ENCODE data around the gene HS6ST1. TPM values are rescaled to one million over a fixed set of nuclear protein-coding genes. Genes with fewer than 3 reads are reported as not detected.

Gene HS6ST1
- total and polyA plus RNA-seq, 2 of the 4 experiments (the other 2 are of a cell fraction): 29.9 to 36.9 TPM

DNA sequence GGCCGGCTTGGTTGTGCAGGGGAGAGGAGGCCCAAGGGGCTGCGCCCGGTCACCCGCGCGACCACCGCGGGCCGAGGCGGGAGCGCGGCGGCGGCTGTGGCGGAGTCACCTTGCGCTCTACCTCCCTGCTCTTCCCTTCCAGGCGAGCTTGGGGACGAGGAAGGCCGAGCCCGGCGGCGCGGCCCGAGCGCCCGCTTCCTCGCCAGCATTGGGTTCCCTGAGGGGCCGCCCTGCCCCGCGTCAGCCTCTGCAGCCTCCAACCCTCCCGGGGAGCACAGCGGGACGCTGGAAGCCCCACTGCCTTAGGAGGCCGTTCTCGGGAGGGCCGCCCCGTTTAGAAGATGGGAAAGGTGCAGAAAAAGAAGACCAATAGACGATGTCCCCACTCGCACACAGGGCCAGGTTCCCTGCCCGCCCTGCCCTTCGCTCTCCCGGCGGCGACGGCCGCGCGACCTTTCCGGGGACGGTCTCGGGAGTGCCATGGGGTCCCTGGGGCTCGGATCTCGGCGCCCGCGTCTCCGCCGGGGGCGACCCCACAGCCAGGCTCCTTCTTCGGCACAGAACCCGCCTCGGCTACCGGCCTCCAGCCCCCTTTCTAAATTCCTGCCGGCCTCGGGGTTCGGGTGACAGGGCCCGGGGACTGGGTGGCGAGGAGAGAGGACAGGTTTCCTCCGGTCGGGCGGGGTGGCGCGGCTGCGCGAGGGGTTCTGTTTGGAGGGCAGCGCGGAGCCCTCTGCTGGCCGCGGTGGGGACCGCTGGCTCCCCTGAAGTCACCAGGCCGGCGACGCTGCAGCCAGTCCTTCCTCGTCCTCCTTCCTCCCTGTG, 85.5 kb downstream of the HS6ST1 start:
- Histone ChIP-seq H2AFZ (replicated peaks; ENCODE audit: low read length, poor library complexity) (peak overlapping the region; percentile 97), H4K20me1 (ENCODE audit: insufficient read depth, low read length) (peaks cover 3% of the 10 kb centered on the region), H3K9ac (ENCODE audit: low read depth, low read length) (peak overlapping the region; percentile 61), H2AK9ac (replicated peaks; ENCODE audit: low read depth, low read length, poor library complexity) (peak overlapping the region; percentile 92), H3K9me1 (ENCODE audit: insufficient read depth, low read length) (peaks cover 12% of the 10 kb centered on the region), H2BK5ac (ENCODE audit: low read depth, low read length, poor library complexity, severe bottlenecking) (no peak overlapping the region), H4K91ac (ENCODE audit: insufficient read depth, low read depth, low read length) (peak overlapping the region; percentile 56), H3K79me1 (ENCODE audit: low read depth in 1 of 2, low read length in 2 of 2) (no peaks in the 10 kb centered on the region), H3K9me3 (ENCODE audit: control insufficient read depth, insufficient read depth, low read length) (no peaks in the 10 kb centered on the region), H3K4me2 (ENCODE audit: low read depth, low read length) (peak overlapping the region; percentile 89), H3K4me1 (ENCODE audit: control insufficient read depth, insufficient read depth, low read length) (peaks cover 15% of the 10 kb centered on the region), H3K23ac (ENCODE audit: low read depth, low read length) (peak overlapping the region; percentile 90), H4K5ac (ENCODE audit: low read depth, low read length) (0 out of 2 replicates have a peak overlapping the region, but pooled peaks have one; percentile 9), H3K14ac (replicated peaks; ENCODE audit: low read depth, low read length) (peak overlapping the region; percentile 74; the same call in 1 of the 2 replicates), H3K4me3 (ENCODE audit: insufficient read depth, low read depth, low read length) (peak overlapping the region; percentile 40), H2BK20ac (ENCODE audit: low read depth, low read length) (peak overlapping the region; percentile 67; the same call in 1 of the 2 replicates), H3K18ac (ENCODE audit: low read depth, low read length) (peak overlapping the region; percentile 18; the same call in 1 of the 2 replicates), H3K27me3 (ENCODE audit: control insufficient read depth, insufficient read depth, low read length) (no peaks in the 10 kb centered on the region; the same call in 1 of the 2 replicates), H3K27ac (ENCODE audit: insufficient read depth, low read length) (no peak overlapping the region; the same call in 1 of the 2 replicates), H2BK15ac (ENCODE audit: low read depth, low read length) (no peak overlapping the region; the same call in 2 of the 3 replicates), H3K36me3 (ENCODE audit: control insufficient read depth, insufficient read depth, low read length) (no peaks in the 10 kb centered on the region), H3K56ac (ENCODE audit: extremely low read depth, insufficient read depth, low read length) (0 out of 2 replicates have a peak overlapping the region, but pooled peaks have one; percentile 43), H4K8ac (ENCODE audit: low read depth in 2 of 2, low read length in 2 of 2) (peak overlapping the region; percentile 47 to 72; a peak in 3 of 4 replicates), H2BK120ac (ENCODE audit: low read depth, low read length) (peak overlapping the region; percentile 86), H3K4ac (ENCODE audit: low read depth, low read length) (peak overlapping the region; percentile 77), H2AK5ac (ENCODE audit: low read depth, low read length) (peak overlapping the region; percentile 66; the same call in 1 of the 2 replicates)
- dilution Hi-C loops (cut with HindIII; ENCODE audit: low sequenced_read_pairs, unreplicated experiment): no loop called here
- intact Hi-C loops (cut with micrococcal nuclease): loop anchor here (1.0 to 5.0 kb wide), 3 partner anchors 49 to 171 kb away; no protein-coding TSS in a partner anchor
- in situ Hi-C loops (cut with MboI; ENCODE audit: low sequenced_read_pairs): no loop called here
- 4% methylated on average over 24 of the region's 84 CpGs; no CpG with 5 or more reads in 1 of the 2 experiments for WGBS, 2 experiments (ENCODE audit: extremely low coverage in 2 of 2, insufficient read length in 1 of 2)
- peak; percentile 91 for ATAC-seq (ENCODE audit: low read depth)
- POLR2A ChIA-PET (ENCODE audit: unreplicated experiment): no interaction called here
- BruUV-seq (replicated peaks): no TSS peak
- CTCF ChIA-PET: interaction anchor here (0.7 to 0.9 kb wide), 2 partner anchors 48 to 67 kb away, joined by 3 read pairs; no protein-coding TSS in a partner anchor
- DNase-seq: peak; percentile 66
- TF ChIP-seq RAD21 (IDR thresholded peaks at IDR 0.05; ENCODE audit: low read length) (peak; percentile 66), MAFK (IDR thresholded peaks at IDR 0.05; ENCODE audit: low read depth, low read length) (no peak), FOS (IDR thresholded peaks at IDR 0.05; ENCODE audit: low read depth, low read length) (no peak), NFE2L2 (IDR thresholded peaks at IDR 0.05; ENCODE audit: low read depth, low read length) (no peak), CEBPB (IDR thresholded peaks at IDR 0.05; ENCODE audit: low read depth, low read length) (no peak), CHD1 (IDR thresholded peaks at IDR 0.05; ENCODE audit: low read depth, low read length) (no peak), POLR2A (IDR thresholded peaks at IDR 0.05; ENCODE audit: low read depth, low read length) (no peak), SMC3 (IDR thresholded peaks at IDR 0.05; ENCODE audit: low read depth, low read length) (peak; percentile 65), BHLHE40 (IDR thresholded peaks at IDR 0.05; ENCODE audit: low read depth, low read length) (no peak), RFX5 (IDR thresholded peaks at IDR 0.05; ENCODE audit: low read depth, low read length) (no peak), RCOR1 (IDR thresholded peaks at IDR 0.05; ENCODE audit: insufficient replicate concordance, low read length) (no peak)
- TF ChIP-seq, protein P1, sequence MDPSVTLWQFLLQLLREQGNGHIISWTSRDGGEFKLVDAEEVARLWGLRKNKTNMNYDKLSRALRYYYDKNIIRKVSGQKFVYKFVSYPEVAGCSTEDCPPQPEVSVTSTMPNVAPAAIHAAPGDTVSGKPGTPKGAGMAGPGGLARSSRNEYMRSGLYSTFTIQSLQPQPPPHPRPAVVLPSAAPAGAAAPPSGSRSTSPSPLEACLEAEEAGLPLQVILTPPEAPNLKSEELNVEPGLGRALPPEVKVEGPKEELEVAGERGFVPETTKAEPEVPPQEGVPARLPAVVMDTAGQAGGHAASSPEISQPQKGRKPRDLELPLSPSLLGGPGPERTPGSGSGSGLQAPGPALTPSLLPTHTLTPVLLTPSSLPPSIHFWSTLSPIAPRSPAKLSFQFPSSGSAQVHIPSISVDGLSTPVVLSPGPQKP (IDR thresholded peaks at IDR 0.05; ENCODE audit: borderline replicate concordance, low read depth, low read length): no peak
- TF ChIP-seq, protein P2, sequence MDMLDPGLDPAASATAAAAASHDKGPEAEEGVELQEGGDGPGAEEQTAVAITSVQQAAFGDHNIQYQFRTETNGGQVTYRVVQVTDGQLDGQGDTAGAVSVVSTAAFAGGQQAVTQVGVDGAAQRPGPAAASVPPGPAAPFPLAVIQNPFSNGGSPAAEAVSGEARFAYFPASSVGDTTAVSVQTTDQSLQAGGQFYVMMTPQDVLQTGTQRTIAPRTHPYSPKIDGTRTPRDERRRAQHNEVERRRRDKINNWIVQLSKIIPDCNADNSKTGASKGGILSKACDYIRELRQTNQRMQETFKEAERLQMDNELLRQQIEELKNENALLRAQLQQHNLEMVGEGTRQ (IDR thresholded peaks at IDR 0.05; ENCODE audit: low read depth, low read length): no peak
- TF ChIP-seq, protein P3, sequence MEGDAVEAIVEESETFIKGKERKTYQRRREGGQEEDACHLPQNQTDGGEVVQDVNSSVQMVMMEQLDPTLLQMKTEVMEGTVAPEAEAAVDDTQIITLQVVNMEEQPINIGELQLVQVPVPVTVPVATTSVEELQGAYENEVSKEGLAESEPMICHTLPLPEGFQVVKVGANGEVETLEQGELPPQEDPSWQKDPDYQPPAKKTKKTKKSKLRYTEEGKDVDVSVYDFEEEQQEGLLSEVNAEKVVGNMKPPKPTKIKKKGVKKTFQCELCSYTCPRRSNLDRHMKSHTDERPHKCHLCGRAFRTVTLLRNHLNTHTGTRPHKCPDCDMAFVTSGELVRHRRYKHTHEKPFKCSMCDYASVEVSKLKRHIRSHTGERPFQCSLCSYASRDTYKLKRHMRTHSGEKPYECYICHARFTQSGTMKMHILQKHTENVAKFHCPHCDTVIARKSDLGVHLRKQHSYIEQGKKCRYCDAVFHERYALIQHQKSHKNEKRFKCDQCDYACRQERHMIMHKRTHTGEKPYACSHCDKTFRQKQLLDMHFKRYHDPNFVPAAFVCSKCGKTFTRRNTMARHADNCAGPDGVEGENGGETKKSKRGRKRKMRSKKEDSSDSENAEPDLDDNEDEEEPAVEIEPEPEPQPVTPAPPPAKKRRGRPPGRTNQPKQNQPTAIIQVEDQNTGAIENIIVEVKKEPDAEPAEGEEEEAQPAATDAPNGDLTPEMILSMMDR (conservative IDR thresholded peaks at IDR 0.05; ENCODE audit: low read depth, low read length): peak; percentile 76

Data from IMR-90 (cell line).